Chondrocyte (in vitro differentiated cells): ENCODE results near the gene URAD. TPM values are rescaled to one million over a fixed set of nuclear protein-coding genes. Genes with fewer than 3 reads are reported as not detected.
A peak's percentile ranks its signal among the peaks of the same experiment; 100 is the strongest.

Experiments
- DNase-seq: peaks from one replicate; pipeline ENCODE4 v3.0.0; 2021; ENCODE audit warnings: mixed read lengths, low spot score
- H3K27ac Mint-ChIP-seq: one replicate; pipeline ENCODE4 v1.8.0; 2021; ENCODE audit warnings: mild to moderate bottlenecking, moderate library complexity, mixed read lengths; ENCODE audit not compliant: unreplicated experiment
- H3K27me3 Mint-ChIP-seq: 2 replicates; pipeline ENCODE4 v1.8.0; 2021; ENCODE audit warnings: low read depth, mixed read lengths
- H3K36me3 Mint-ChIP-seq: 2 replicates; pipeline ENCODE4 v1.8.0; 2021; ENCODE audit warnings: low read depth, mixed read lengths
- H3K4me1 Mint-ChIP-seq: 2 replicates; pipeline ENCODE4 v1.8.0; 2021; ENCODE audit warnings: low read depth, mild to moderate bottlenecking, mixed read lengths
- H3K4me3 Mint-ChIP-seq: one replicate; pipeline ENCODE4 v1.8.0; 2021; ENCODE audit warnings: mild to moderate bottlenecking, moderate library complexity, mixed read lengths; ENCODE audit not compliant: unreplicated experiment
- H3K9me3 Mint-ChIP-seq: 2 replicates; pipeline ENCODE4 v1.8.0; 2021; ENCODE audit warnings: low read depth, mixed read lengths
- total RNA-seq: library from RNA; stranded (reverse); gene quantifications from 3 replicates; pipeline ENCODE4 v1.2.1, GENCODE V29; 2021
- TF ChIP-seq, protein P1 (sequence below): fragments of 200-600 bp; sonication (generic); IDR thresholded peaks from 2 replicates; pipeline ENCODE4 v1.5.0; 2021; ENCODE audit warnings: antibody characterized with exemption, mild to moderate bottlenecking, moderate library complexity

URAD gene
- total RNA-seq, 1 donor from 2014 or later: not detected

DNA sequence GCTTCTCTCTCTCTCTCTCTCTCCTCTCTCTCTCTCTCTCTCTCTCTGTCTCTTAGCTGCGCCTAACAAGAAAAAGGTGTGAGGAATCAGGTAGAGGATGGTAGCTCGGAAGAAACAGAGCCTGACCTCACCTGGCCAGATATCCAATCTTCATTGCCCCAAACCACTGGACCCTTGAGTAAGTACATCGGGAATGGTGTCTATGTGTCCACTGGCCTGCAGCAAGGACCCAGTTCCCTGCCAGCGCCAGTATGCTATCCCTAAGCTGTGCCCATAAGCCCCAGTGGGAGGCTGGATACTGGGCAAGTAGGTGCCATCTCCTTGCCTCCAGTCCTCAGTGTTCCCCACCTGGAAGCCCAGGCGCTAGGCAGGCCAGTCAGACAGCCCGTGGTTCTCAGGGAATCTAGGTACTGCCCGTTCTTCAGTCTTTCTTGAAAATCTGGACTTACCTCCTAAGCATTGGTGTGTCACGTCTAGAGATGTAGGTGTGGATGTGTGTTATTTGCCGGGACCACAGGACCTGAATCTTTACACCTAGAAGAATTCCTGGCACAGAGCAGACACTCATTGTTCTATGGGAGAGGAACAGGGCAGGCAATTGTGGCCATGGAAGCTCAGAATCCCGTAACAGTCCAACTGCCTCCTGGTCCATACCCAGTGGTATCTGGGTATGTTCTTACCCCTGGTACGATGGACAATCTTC is 7.3 kb downstream of the URAD start:
- peaks cover 5% of the 10 kb centered on the region for H3K4me1 Mint-ChIP-seq

GRCh38 chr13:27980280-27980998 is 8.1 kb downstream of the URAD start:
- no peak overlapping the region for H3K27ac Mint-ChIP-seq
- H3K36me3 Mint-ChIP-seq: no peaks in the 10 kb centered on the region
- TF ChIP-seq, protein P1, sequence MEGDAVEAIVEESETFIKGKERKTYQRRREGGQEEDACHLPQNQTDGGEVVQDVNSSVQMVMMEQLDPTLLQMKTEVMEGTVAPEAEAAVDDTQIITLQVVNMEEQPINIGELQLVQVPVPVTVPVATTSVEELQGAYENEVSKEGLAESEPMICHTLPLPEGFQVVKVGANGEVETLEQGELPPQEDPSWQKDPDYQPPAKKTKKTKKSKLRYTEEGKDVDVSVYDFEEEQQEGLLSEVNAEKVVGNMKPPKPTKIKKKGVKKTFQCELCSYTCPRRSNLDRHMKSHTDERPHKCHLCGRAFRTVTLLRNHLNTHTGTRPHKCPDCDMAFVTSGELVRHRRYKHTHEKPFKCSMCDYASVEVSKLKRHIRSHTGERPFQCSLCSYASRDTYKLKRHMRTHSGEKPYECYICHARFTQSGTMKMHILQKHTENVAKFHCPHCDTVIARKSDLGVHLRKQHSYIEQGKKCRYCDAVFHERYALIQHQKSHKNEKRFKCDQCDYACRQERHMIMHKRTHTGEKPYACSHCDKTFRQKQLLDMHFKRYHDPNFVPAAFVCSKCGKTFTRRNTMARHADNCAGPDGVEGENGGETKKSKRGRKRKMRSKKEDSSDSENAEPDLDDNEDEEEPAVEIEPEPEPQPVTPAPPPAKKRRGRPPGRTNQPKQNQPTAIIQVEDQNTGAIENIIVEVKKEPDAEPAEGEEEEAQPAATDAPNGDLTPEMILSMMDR: no peak
- H3K9me3 Mint-ChIP-seq: no peaks in the 10 kb centered on the region
- H3K27me3 Mint-ChIP-seq: peaks cover 78% of the 10 kb centered on the region
- H3K4me3 Mint-ChIP-seq: no peak overlapping the region
- H3K4me1 Mint-ChIP-seq: peaks cover 5% of the 10 kb centered on the region
- DNase-seq: no peak

More for the DNA sequence above, 7.3 kb downstream of the URAD start:
- TF ChIP-seq, protein P1: no peak
- Mint-ChIP-seq H3K4me3 (no peak overlapping the region), H3K9me3 (no peaks in the 10 kb centered on the region), H3K27me3 (peaks cover 77% of the 10 kb centered on the region), H3K36me3 (no peaks in the 10 kb centered on the region), H3K27ac (no peak overlapping the region)
- DNase-seq: no peak

DNA sequence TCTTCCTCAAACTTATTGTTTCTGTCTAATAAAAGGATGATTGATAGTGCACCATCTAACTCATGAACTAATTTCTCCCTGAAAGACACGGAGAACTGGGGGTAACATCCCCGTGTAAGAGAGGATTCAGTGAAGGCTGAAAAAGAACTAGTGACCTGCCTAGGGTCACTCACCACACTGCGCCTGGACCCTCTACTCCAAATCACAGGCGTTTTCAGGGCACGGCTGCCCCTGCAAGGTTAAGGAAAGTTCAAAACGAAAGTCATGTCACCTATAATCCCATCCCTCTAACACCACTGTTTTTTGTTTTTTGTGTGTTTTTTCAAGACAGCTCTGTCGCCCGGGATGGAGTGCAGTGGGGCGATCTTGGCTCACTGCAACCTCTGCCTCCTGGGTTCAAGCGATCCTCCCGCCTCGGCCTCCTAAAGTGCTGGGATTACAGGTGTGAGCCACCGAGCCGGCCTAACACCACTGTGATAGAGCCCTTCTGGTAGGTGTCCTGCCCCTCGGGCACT is 8.7 kb downstream of the URAD start:
- Mint-ChIP-seq H3K9me3 (no peaks in the 10 kb centered on the region), H3K4me1 (peaks cover 5% of the 10 kb centered on the region), H3K4me3 (no peak overlapping the region), H3K27ac (no peak overlapping the region), H3K36me3 (no peaks in the 10 kb centered on the region), H3K27me3 (peaks cover 84% of the 10 kb centered on the region)
- no peak for DNase-seq
- TF ChIP-seq, protein P1: no peak

DNA sequence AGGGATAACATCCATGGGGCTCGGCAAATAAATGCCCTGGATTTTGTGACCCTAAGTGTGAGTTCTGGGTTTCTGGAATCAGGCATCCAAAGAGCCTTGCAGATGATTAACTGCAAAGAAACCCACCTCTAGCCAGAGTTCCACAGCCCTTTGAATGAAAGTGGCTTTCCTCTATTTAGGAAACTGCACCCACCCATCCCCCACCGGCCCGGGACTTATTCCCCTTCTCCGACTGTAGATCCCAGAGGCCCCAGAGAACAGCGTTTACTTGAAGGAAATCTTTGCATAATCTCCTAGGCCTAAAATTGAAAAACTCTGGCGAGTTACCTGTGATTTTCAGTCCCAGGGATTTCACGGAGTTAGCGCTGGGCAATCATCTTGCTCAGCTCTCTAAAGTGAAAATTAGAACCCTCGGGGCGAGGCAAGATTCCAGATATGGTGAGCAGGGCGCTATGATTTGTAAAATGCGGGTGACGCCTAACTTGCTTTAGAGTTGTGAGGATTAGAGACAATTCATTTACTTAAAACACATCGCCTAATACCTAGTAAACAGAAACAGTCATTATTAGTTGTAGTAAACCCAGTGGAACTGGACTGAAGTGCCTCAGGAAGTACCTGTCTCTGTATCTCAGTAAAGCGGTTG is 9.4 kb downstream of the URAD start:
- TF ChIP-seq, protein P1: no peak
- Mint-ChIP-seq H3K4me1 (peaks cover 5% of the 10 kb centered on the region), H3K9me3 (no peaks in the 10 kb centered on the region), H3K27ac (no peak overlapping the region), H3K36me3 (no peaks in the 10 kb centered on the region), H3K27me3 (peaks cover 86% of the 10 kb centered on the region), H3K4me3 (no peak overlapping the region)
- DNase-seq: no peak

GRCh38 chr13:27978301-27978968 is 10.1 kb downstream of the URAD start:
- Mint-ChIP-seq H3K36me3 (no peaks in the 10 kb centered on the region), H3K9me3 (no peaks in the 10 kb centered on the region), H3K27ac (no peak overlapping the region), H3K4me1 (peaks cover 5% of the 10 kb centered on the region), H3K4me3 (no peak overlapping the region), H3K27me3 (peaks cover 87% of the 10 kb centered on the region)
- TF ChIP-seq, protein P1: no peak
- peak; percentile 83 for DNase-seq
